ENCODE data around the gene GABRG3.

GABRG3 gene

DNA sequence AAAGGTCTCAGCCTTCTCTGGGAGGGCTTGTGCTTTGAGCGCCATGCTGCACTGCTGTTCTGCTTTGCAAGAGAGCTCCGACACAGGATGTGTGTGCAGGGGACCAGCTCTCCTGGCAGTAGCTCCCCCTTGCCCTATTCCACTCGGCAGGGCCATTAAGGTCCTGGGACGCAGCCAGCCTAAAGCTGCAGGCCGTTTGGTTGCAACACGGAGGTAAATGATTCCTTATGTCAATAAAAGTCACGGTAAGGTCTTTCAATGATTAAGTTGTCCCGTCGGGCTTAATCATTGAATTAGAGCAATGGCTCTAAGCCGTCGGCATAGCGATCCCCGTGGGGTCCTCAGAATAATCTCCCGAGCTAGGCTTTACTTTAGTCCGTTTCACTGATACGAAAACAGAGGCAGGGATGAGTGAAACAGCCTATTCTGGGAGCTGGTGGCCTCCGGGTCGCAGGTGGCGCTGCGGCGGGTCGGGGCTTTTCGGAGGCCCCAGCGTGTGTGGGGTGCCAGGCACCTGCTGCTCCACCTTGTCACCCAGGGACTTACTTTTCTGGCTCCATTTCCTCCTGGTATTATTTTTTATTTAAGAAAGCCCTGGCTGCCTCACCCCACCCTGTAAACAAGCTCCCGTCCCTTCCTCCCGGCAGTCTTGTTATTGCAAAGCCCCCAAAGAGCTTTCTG lies 603.0 kb downstream of the GABRG3 start:
- no peak overlapping the region for H3K4me3 ChIP-seq (ENCODE audit: low read depth, low read length)
- no peak for TF ChIP-seq CTCF (IDR thresholded peaks at IDR 0.05; ENCODE audit: insufficient read depth, low read depth, low read length, missing control alignments)
- no peak for DNase-seq (ENCODE audit: low read depth)

GRCh38 chr15:27574541-27575054 lies 603.6 kb downstream of the GABRG3 start:
- no peak overlapping the region for H3K4me3 ChIP-seq (ENCODE audit: low read depth, low read length)
- DNase-seq (ENCODE audit: low read depth): no peak
- no peak for TF ChIP-seq CTCF (IDR thresholded peaks at IDR 0.05; ENCODE audit: insufficient read depth, low read depth, low read length, missing control alignments)

DNA sequence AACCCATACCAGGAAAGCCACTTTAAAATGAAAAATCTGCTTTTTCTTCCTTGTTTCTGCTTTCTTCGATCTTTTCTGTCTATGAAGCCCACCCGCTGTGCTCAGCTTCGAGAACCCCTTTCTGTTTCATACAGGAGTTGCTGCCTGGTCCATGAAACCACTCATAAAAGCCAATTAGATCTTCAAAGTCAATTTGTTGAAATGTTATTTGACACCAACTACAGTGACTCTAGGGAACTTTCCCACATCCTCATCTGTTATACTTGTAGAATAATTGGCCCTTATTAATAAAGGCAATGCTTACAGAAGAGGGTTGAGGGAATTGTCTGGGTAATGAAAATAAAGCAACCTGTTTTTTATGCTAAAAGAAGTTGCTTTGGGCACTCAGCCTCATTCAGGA lies 604.5 kb downstream of the GABRG3 start:
- DNase-seq (ENCODE audit: low read depth): no peak
- TF ChIP-seq CTCF (IDR thresholded peaks at IDR 0.05; ENCODE audit: insufficient read depth, low read depth, low read length, missing control alignments): no peak

DNA sequence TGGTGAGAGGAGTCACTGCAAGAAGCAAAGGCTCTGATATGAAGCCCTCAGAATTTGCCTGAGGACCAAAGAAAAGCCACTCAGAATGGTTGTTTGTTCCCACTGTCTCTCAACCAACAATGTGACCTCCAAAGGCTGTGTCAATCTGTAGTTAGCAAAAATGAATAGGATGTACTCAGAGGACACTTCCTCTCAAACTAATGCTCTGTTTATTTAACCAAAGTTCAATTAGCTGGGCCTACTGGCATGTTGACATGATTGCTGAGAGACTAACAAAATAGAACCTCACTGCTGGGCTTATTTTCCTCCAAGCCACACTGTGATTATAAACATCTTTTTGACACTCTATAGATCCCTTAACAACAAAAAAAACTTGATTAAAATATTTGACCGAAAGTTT lies 605.6 kb downstream of the GABRG3 start:
- no peak overlapping the region for H3K4me3 ChIP-seq (ENCODE audit: low read depth, low read length)
- TF ChIP-seq CTCF (IDR thresholded peaks at IDR 0.05; ENCODE audit: insufficient read depth, low read depth, low read length, missing control alignments): no peak
- DNase-seq (ENCODE audit: low read depth): no peak

More for the DNA sequence above, 604.5 kb downstream of the GABRG3 start:
- H3K4me3 ChIP-seq (ENCODE audit: low read depth, low read length): no peak overlapping the region

- no peak overlapping the region for H3K4me3 ChIP-seq (ENCODE audit: low read depth, low read length)
Measured at GRCh38 chr15:27579738-27580137, 608.8 kb downstream of the GABRG3 start.

DNA sequence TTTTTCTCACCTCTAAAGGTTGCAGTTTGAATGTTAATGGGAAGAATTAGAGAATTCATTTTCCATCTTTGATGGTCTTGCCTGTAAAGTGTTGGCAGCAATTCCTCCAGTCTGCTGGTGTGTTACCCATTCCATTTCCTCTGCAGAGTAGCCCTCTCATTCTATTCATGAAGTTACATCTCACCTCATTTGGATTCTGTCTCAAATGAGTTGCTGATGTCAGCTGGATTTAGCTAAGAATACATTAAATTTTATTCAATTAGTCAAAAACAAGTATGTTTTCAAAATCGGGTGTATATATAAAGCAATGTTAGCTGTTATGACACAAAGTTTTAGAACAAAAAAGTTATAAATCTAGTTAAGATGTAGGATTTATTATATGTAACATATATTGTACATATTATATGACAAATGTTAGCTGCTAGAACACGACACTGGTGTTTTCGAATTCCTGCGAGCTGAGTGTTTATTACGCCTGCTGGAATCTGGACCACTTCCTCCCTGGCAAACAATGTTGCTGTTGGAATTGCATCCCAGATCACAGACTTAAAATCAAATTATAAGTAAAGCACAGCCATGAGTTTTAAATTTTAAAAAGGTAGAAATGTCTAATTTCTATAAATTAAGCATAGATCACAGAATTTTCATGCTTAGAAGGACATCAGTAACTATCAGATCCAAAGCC lies 611.9 kb downstream of the GABRG3 start:
- TF ChIP-seq CTCF (IDR thresholded peaks at IDR 0.05; ENCODE audit: insufficient read depth, low read depth, low read length, missing control alignments): no peak
- DNase-seq (ENCODE audit: low read depth): no peak
- H3K4me3 ChIP-seq (ENCODE audit: low read depth, low read length): no peak overlapping the region

More at GRCh38 chr15:27579738-27580137, 608.8 kb downstream of the GABRG3 start:
- TF ChIP-seq CTCF (IDR thresholded peaks at IDR 0.05; ENCODE audit: insufficient read depth, low read depth, low read length, missing control alignments): no peak
- DNase-seq (ENCODE audit: low read depth): no peak

Measured in GM12865 (cell line).